WERI-Rb-1 (cell line): Measurements from ENCODE around the gene HM13.

ENCODE experiments used
- DNase-seq: peaks from one replicate; pipeline ENCODE4 v3.0.0-alpha.2; 2020
- H3K27ac ChIP-seq: fragments of 250-450 bp; sonication (Bioruptor Pico); 2 replicates; pipeline ENCODE4 v1.5.1; 2020; ENCODE audit warnings: mild to moderate bottlenecking, moderate library complexity
- H3K27me3 ChIP-seq: fragments of 250-450 bp; sonication (Bioruptor Pico); 2 replicates; pipeline ENCODE4 v1.5.1; 2021; ENCODE audit warnings: mild to moderate bottlenecking, low read depth, moderate library complexity; ENCODE audit not compliant: insufficient read depth, severe bottlenecking
- H3K36me3 ChIP-seq: fragments of 250-450 bp; sonication (Bioruptor Pico); 2 replicates; pipeline ENCODE4 v1.5.1; 2020; ENCODE audit warnings: mild to moderate bottlenecking, moderate library complexity
- H3K4me3 ChIP-seq: 2 replicates; pipeline ENCODE4 v1.5.1; 2011; ENCODE audit warnings: low read depth, mild to moderate bottlenecking, control low read depth, low read length
- H3K9me3 ChIP-seq: fragments of 250-450 bp; sonication (Bioruptor Pico); 2 replicates; pipeline ENCODE4 v1.5.1; 2021; ENCODE audit warnings: mild to moderate bottlenecking, moderate library complexity; ENCODE audit not compliant: severe bottlenecking
- TF ChIP-seq, protein P1 (sequence below): IDR thresholded peaks from 2 replicates; pipeline ENCODE4 v1.5.1; 2011; ENCODE audit warnings: low read depth, mild to moderate bottlenecking, control low read depth, inconsistent platforms, low read length

Gene HM13

GRCh38 chr20:31522731-31523130 lies 8.5 kb downstream of the HM13 start:
- Histone ChIP-seq H3K27ac (no peak overlapping the region), H3K27me3 (no peaks in the 10 kb centered on the region), H3K36me3 (peaks cover 36% of the 10 kb centered on the region), H3K4me3 (no peak overlapping the region), H3K9me3 (no peaks in the 10 kb centered on the region)
- TF ChIP-seq, protein P1, sequence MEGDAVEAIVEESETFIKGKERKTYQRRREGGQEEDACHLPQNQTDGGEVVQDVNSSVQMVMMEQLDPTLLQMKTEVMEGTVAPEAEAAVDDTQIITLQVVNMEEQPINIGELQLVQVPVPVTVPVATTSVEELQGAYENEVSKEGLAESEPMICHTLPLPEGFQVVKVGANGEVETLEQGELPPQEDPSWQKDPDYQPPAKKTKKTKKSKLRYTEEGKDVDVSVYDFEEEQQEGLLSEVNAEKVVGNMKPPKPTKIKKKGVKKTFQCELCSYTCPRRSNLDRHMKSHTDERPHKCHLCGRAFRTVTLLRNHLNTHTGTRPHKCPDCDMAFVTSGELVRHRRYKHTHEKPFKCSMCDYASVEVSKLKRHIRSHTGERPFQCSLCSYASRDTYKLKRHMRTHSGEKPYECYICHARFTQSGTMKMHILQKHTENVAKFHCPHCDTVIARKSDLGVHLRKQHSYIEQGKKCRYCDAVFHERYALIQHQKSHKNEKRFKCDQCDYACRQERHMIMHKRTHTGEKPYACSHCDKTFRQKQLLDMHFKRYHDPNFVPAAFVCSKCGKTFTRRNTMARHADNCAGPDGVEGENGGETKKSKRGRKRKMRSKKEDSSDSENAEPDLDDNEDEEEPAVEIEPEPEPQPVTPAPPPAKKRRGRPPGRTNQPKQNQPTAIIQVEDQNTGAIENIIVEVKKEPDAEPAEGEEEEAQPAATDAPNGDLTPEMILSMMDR = no peak
- DNase-seq = no peak

GRCh38 chr20:31523361-31524283 lies 9.4 kb downstream of the HM13 start:
- Histone ChIP-seq H3K36me3 (peaks cover 41% of the 10 kb centered on the region), H3K27me3 (no peaks in the 10 kb centered on the region), H3K4me3 (no peak overlapping the region), H3K9me3 (no peaks in the 10 kb centered on the region), H3K27ac (no peak overlapping the region)
- TF ChIP-seq, protein P1 = no peak
- DNase-seq = no peak

- Histone ChIP-seq H3K27ac (no peak overlapping the region), H3K4me3 (no peak overlapping the region), H3K9me3 (no peaks in the 10 kb centered on the region), H3K36me3 (peaks cover 56% of the 10 kb centered on the region), H3K27me3 (no peaks in the 10 kb centered on the region)
- TF ChIP-seq, protein P1 = no peak
- no peak for DNase-seq
Observed at GRCh38 chr20:31527266-31527665, 13.0 kb downstream of the HM13 start.

DNA sequence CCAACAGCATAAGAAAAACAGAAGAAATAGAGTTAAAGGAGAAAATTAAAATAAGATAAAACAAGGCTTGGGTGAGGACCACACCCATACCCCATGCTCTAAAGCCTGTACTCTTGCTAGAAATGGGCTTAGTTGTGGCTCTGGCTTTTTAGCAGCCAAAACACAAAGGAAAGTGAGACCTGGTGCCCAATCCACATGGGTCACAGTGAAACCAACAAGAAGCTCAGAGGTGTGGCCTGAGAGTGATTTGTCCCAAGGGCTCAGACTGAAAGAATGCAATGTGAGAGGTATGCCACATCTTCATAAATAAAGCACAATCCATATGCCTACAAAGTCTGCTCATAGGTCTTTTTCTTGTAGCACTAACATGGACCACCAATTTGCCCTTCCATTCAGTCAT lies 21.1 kb downstream of the HM13 start:
- Histone ChIP-seq H3K27me3 (no peaks in the 10 kb centered on the region), H3K9me3 (no peaks in the 10 kb centered on the region), H3K36me3 (peaks cover 80% of the 10 kb centered on the region), H3K4me3 (no peak overlapping the region), H3K27ac (no peak overlapping the region)
- TF ChIP-seq, protein P1 = no peak
- DNase-seq = no peak

DNA sequence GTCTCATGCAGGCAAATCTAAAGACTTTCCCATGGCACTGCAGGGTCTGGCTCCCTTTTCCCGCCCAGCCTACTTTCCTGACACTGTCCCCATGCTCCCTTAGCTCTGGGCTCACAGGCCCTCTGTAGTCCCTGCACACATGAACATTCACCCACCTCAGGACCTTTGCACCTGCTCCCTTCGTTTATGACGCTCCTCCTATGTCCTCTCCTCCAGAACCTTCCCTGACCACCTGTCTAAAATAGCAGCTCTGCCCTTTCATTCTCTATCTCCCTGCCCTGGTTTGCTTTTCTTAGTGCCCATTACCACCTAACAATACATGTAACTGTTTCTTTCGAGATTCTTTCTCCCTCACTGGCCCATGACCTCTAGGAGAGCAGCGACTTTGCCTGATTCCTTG lies 22.3 kb downstream of the HM13 start:
- DNase-seq = no peak

More for the DNA sequence above, 22.3 kb downstream of the HM13 start:
- Histone ChIP-seq H3K27me3 (no peaks in the 10 kb centered on the region), H3K36me3 (peaks cover 71% of the 10 kb centered on the region), H3K27ac (no peak overlapping the region), H3K4me3 (no peak overlapping the region), H3K9me3 (no peaks in the 10 kb centered on the region)
- TF ChIP-seq, protein P1 = no peak
